ENCODE data around the gene GRID1. TPM values are rescaled to one million over a fixed set of nuclear protein-coding genes. Genes with fewer than 3 reads are reported as not detected.
A peak's percentile ranks its signal among the peaks of the same experiment; 100 is the strongest.

GRID1 gene
- total RNA-seq, 2 donors from 2014 or later, result 0.31 to 1.0 TPM

GRCh38 chr10:86266446-86267242, 100.0 kb downstream of the GRID1 start:
- no peak for ATAC-seq
- intact Hi-C loops (cut with DNase I, micrococcal nuclease), result no loop called here
- peak in 1 of 2 donors; percentile 4 for DNase-seq

DNA sequence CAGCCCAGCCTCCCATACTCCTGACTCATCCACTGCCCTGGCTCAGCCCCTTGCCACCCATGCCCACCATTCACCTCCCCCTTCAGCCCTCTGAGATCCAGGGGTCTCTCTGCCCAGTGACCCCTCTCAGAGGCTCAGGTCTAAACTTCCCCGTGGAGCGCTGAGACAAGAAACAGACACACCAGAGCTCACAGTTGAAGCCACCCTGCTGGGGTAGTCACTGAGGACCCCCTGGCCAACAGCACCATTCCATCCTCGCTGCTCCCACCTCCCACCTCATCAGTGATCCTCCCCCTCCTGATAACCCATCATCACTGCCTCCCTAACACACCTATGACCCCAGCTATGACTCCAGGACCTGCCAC, 100.7 kb downstream of the GRID1 start:
- DNase-seq, result peak in 1 of 2 donors; percentile 11
- intact Hi-C loops (cut with DNase I, micrococcal nuclease), result no loop called here

GRCh38 chr10:86265236-86265894, 101.2 kb downstream of the GRID1 start:
- intact Hi-C loops (cut with DNase I, micrococcal nuclease), result no loop called here
- DNase-seq (no peak), ATAC-seq (no peak)

More for the DNA sequence above, 100.7 kb downstream of the GRID1 start:
- no peak for ATAC-seq

DNA sequence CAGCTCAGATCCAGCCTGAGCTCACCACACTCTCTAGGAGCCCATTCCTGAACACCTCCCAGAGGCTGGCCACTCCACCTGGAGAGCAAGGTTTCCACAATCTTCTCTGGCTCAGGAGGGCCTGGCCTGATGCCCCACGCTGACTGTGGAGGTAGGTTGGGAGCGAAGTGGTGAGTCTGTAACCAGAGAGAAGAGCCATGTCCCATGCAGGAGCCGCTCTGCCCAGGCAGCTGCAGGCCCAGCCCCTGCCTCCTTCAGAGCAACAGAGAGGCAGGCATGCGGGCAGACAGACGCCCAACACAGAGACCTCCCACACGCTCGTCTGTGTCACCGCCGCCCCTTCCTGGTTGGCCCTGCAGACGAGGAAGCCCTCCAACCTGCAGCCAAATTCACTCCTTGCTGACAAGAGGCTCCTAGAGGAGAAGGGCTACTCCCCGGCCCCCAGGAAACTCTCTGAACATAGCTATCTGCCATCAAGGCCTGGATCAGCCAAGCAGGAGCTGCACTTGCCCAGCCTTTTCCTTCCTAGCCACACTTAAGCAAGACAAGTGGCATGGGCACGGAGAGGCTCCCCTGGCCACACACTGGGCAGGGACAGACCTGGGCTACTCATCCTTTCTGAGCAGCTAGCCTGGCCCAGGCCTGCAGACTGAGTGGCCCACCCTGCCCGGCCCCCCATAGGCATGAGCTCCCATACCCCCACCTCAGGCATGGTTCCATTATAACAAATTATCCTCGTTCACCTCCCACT, 101.9 kb downstream of the GRID1 start:
- ATAC-seq (no peak), DNase-seq (peak in 1 of 2 donors; percentile 17)
- intact Hi-C loops (cut with DNase I, micrococcal nuclease), result no loop called here

DNA sequence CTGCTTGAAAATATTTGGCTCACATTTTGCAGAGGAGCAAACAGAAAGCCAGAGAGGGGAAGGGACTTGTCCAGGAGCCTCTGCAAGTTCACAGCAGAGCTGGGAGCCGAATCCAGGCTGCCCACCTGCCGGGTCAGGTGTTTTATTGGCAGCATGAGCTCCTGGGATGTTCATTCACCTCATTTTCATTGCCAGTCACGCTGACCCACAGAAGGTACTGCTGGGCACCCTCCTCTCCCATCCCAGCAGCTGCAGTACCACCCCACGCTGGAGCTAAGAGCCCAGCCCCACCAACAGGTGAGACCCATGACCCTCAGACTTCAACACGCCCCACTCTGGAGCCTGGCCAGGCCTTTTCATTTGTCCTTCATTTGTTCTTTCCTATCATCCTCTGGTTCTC, 102.7 kb downstream of the GRID1 start:
- intact Hi-C loops (cut with DNase I, micrococcal nuclease), result no loop called here
- DNase-seq, result peak in 1 of 2 donors; percentile 2

DNA sequence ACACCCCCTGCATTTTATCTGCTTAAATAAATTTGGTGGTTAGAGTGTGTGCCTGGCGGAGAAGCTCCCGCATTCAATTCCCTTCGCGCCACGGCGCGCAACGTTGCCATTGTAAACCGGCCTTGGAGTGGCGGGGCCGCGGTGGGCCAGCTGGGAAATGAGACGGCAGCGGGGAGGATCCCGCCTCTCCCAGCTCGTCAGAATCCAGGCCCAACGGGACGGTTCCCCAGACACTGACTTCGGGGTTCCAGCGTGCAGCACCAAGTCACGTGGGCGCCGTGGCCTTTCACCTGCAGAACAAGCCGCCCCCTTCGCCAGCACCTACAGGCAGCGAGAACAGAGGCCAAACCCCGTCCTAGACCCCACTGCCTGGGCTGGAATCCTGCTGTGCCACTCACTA, 103.4 kb downstream of the GRID1 start:
- DNase-seq (peak in 1 of 2 donors; percentile 8), ATAC-seq (no peak)
- intact Hi-C loops (cut with DNase I, micrococcal nuclease), result no loop called here

More for the DNA sequence above, 102.7 kb downstream of the GRID1 start:
- no peak for ATAC-seq

- DNase-seq, result peak in 1 of 2 donors; percentile 12
- intact Hi-C loops (cut with DNase I, micrococcal nuclease), result no loop called here
- ATAC-seq, result no peak
Observed at GRCh38 chr10:86262688-86263181, 103.9 kb downstream of the GRID1 start.

- intact Hi-C loops (cut with DNase I, micrococcal nuclease), result no loop called here
- DNase-seq (peak; percentile 13 to 20), ATAC-seq (peak; percentile 66)
Observed at GRCh38 chr10:86261941-86262687, 104.5 kb downstream of the GRID1 start.

- intact Hi-C loops (cut with DNase I, micrococcal nuclease), result no loop called here
- ATAC-seq (no peak), DNase-seq (no peak)
Observed at GRCh38 chr10:86261470-86261869, 105.1 kb downstream of the GRID1 start.

GRCh38 chr10:86260564-86260963, 106.0 kb downstream of the GRID1 start:
- intact Hi-C loops (cut with DNase I, micrococcal nuclease), result no loop called here
- no peak for DNase-seq
- ATAC-seq, result no peak

GRCh38 chr10:86259901-86260562, 106.6 kb downstream of the GRID1 start:
- DNase-seq, result peak in 1 of 2 donors; percentile 9
- no peak for ATAC-seq
- intact Hi-C loops (cut with DNase I, micrococcal nuclease), result no loop called here

- ATAC-seq (no peak), DNase-seq (no peak)
- intact Hi-C loops (cut with DNase I, micrococcal nuclease), result no loop called here
Observed at GRCh38 chr10:86258941-86259340, 107.7 kb downstream of the GRID1 start.

- ATAC-seq (no peak), DNase-seq (no peak)
- intact Hi-C loops (cut with DNase I, micrococcal nuclease), result no loop called here
Observed at GRCh38 chr10:86258499-86258898, 108.1 kb downstream of the GRID1 start.

- no peak for DNase-seq
- intact Hi-C loops (cut with DNase I, micrococcal nuclease), result no loop called here
- no peak for ATAC-seq
Observed at GRCh38 chr10:86257683-86258082, 108.9 kb downstream of the GRID1 start.

DNA sequence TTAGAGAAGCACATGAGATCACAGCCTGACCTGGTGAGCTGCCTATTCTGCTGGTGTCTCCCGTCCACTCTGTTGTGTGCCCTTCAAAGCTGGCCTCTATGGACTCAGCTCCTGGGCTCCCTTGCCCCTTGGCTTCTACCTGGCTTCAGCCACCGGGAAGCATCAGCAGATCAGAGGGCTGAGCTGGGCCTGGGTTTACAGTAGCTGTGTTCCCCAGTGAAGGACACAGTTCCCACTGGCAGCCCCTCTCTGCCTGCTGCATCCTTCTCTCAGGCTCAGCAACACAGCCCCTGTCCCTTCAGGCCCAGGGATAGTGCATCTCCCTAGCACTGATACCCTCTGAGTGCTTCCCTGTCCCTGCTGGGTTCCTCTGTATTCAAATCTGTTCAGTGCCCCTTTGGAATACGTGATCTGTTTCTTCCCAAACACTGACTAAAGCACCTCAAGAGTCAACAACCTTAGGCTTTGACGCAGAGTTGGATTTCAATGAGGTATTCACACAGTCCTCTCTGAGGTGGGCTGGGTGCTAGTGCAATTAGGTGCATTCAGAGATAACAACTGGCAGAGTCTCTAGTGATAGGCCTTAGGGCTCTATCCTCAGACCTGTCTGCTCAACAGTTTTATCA, 109.8 kb downstream of the GRID1 start:
- no peak for DNase-seq
- ATAC-seq, result no peak
- intact Hi-C loops (cut with DNase I, micrococcal nuclease), result no loop called here

DNA sequence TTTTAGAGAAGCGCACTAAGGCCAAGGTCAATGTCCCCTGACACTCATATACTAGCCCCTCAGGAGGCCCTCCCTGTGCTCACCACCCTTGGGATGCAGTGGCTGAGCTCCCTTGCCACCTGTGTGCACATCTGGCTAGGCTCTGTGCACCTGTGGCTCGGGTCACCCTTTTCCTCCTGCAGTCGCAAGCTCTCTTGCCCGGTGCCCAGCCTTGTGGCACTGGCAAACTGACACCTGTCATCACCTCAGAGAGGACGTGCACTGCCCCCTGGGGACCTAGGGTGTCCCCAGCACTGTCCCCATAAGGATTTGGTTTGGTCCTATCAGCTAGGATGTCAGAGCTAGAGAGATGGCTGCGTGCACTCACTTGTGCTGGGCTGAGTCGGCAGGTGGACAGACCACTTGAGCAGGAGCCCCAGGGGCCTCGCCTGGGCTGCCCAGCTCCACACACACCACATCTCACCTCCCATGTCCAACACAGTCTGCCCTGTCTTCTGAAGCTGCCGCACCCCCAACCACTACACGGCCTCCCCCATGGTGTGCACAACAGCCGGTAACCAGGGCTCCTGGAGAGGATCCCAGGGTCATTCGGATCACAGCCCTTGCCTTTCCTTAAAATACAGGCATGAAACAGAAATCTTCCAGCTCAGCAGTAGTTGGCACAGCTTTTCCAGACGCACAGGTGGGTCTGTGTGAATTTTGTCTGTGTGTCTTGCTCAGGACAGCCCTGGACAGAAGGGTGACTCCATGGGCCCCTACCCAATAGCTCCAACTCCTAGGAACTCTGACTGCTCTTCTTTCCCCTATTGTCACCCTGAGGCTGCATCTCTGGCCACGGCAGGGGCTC, 111.0 kb downstream of the GRID1 start:
- intact Hi-C loops (cut with DNase I, micrococcal nuclease), result no loop called here

DNA sequence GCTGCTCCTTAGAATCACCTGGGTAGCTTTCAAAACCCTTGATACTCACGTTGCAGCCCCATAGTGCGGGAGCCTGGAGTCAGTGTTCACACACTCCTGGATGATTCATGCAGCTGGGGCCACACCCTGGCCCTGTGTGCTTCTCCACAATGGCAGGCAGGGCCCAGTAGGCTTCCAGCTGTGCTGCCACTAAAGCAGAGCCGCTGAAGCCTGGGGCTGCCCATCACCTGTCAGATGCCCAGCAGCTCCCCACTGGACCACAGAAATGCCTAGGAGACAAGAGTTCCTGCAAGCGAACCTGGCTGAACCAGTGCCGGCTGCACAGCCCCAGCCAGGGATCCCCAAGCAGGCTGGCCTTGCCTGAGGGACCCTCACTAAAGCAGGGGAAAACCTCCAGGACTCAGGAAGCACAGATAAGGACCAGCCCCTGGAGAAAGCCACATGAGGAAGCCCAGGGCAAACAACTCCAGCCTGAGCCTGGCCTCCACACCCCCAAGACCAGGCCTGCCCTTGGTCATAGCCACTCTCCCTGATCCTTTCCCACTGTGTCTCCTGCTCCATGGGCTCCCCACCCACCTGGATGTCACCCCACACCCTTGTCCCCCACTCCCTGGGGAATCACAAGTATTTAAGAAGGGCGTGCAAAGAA, 111.9 kb downstream of the GRID1 start:
- DNase-seq (no peak), ATAC-seq (no peak)
- intact Hi-C loops (cut with DNase I, micrococcal nuclease), result no loop called here

More for the DNA sequence above, 111.0 kb downstream of the GRID1 start:
- DNase-seq, result no peak
- no peak for ATAC-seq
